Calu3 (cell line): ENCODE results near the gene GJB5. TPM values are rescaled to one million over a fixed set of nuclear protein-coding genes. Genes with fewer than 3 reads are reported as not detected.

Experiments used
- BruUV-seq: library from RNA; stranded (reverse); fragments of 400-500 nt; replicated peaks from 2 replicates; lab custom pipeline; 2021; lab: Mats Ljungman, UMichigan
- CTCF ChIA-PET: fragments of 300-600 bp; sonication (Branson Sonifier 250); formaldehyde crosslinking; loops from one replicate; lab custom pipeline; 2022; ENCODE audit warnings: antibody characterized with exemption; lab: Charles Lee
- DNase-seq: peaks from one replicate; pipeline ENCODE4 v3.0.0; 2022
- H3K27ac Mint-ChIP-seq: one replicate; pipeline ENCODE4 v1.8.0; 2022; ENCODE audit warnings: mixed read lengths; ENCODE audit not compliant: unreplicated experiment
- H3K27me3 Mint-ChIP-seq: one replicate; pipeline ENCODE4 v1.8.0; 2022; ENCODE audit warnings: mixed read lengths; ENCODE audit not compliant: unreplicated experiment
- H3K36me3 Mint-ChIP-seq: one replicate; pipeline ENCODE4 v1.8.0; 2022; ENCODE audit warnings: mild to moderate bottlenecking, moderate library complexity, mixed read lengths; ENCODE audit not compliant: insufficient read depth, unreplicated experiment
- H3K4me1 Mint-ChIP-seq: one replicate; pipeline ENCODE4 v1.8.0; 2022; ENCODE audit warnings: mild to moderate bottlenecking, low read depth, mixed read lengths; ENCODE audit not compliant: unreplicated experiment
- H3K4me3 Mint-ChIP-seq: one replicate; pipeline ENCODE4 v1.8.0; 2022; ENCODE audit warnings: mild to moderate bottlenecking, low read depth, moderate library complexity, mixed read lengths; ENCODE audit not compliant: unreplicated experiment
- H3K9me3 Mint-ChIP-seq: one replicate; pipeline ENCODE4 v1.8.0; 2022; ENCODE audit warnings: low read depth, mixed read lengths; ENCODE audit not compliant: unreplicated experiment
- CTCF ChIP-seq: fragments of 200-600 bp; IDR thresholded peaks from one replicate; pipeline ENCODE4 v1.8.0; 2022; ENCODE audit warnings: antibody characterized with exemption; ENCODE audit not compliant: unreplicated experiment
- intact Hi-C: fragments of 100-400 bp; cut with micrococcal nuclease; formaldehyde crosslinking; loops from one replicate; pipeline ENCODE4 v1.10.0; 2022; ENCODE audit not compliant: unreplicated experiment
- total RNA-seq: library from RNA; stranded (reverse); gene quantifications from 2 replicates; pipeline ENCODE4 v1.2.3, GENCODE V29; 2022

The GJB5 gene
- total RNA-seq, 1 experiment from 2014 or later = 1.1 TPM

GRCh38 chr1:34761176-34761761 is 6.4 kb downstream of the GJB5 start:
- Mint-ChIP-seq H3K4me1 (peaks cover 31% of the 10 kb centered on the region), H3K4me3 (no peak overlapping the region), H3K27me3 (no peaks in the 10 kb centered on the region), H3K9me3 (no peaks in the 10 kb centered on the region), H3K27ac (no peak overlapping the region), H3K36me3 (peaks cover 10% of the 10 kb centered on the region)
- intact Hi-C loops = no loop called here
- TSS peak; percentile 6 for BruUV-seq
- no peak for DNase-seq
- TF ChIP-seq CTCF = no peak
- CTCF ChIA-PET = interaction anchor here (1.2 kb wide), 1 partner anchor 18 kb away, joined by 3 read pairs; no protein-coding TSS in a partner anchor

GRCh38 chr1:34761776-34762307 is 7.0 kb downstream of the GJB5 start:
- Mint-ChIP-seq H3K4me1 (peaks cover 31% of the 10 kb centered on the region), H3K36me3 (peaks cover 10% of the 10 kb centered on the region), H3K27me3 (no peaks in the 10 kb centered on the region), H3K27ac (no peak overlapping the region), H3K4me3 (no peak overlapping the region), H3K9me3 (no peaks in the 10 kb centered on the region)
- no peak for TF ChIP-seq CTCF
- BruUV-seq = no TSS peak
- intact Hi-C loops = loop anchor here (2.0 kb wide), 1 partner anchor 19 kb away; the partner anchor contains the start of gene GJB3
- no peak for DNase-seq
- CTCF ChIA-PET = interaction anchor here (1.3 kb wide), 1 partner anchor 78 kb away, joined by 3 read pairs; no protein-coding TSS in a partner anchor

- H3K27ac Mint-ChIP-seq = no peak overlapping the region
- no peaks in the 10 kb centered on the region for H3K9me3 Mint-ChIP-seq
- H3K4me3 Mint-ChIP-seq = peak overlapping the region; percentile 37
- peaks cover 10% of the 10 kb centered on the region for H3K36me3 Mint-ChIP-seq
- TF ChIP-seq CTCF = no peak
- CTCF ChIA-PET = interaction anchor here (0.7 to 1.3 kb wide), 3 partner anchors 20 to 78 kb away, joined by 3 to 6 read pairs (median 5); no protein-coding TSS in a partner anchor
- intact Hi-C loops = loop anchor here (2.0 kb wide), 1 partner anchor 18 kb away; the partner anchor contains the start of gene GJB3
- H3K27me3 Mint-ChIP-seq = no peaks in the 10 kb centered on the region
- BruUV-seq = no TSS peak
- H3K4me1 Mint-ChIP-seq = peaks cover 31% of the 10 kb centered on the region
- DNase-seq = peak; percentile 45
Measured at GRCh38 chr1:34762474-34763141, 7.8 kb downstream of the GJB5 start.

GRCh38 chr1:34763142-34763781 is 8.4 kb downstream of the GJB5 start:
- Mint-ChIP-seq H3K36me3 (peaks cover 10% of the 10 kb centered on the region), H3K4me1 (peaks cover 31% of the 10 kb centered on the region), H3K4me3 (peak overlapping the region; percentile 37), H3K9me3 (no peaks in the 10 kb centered on the region), H3K27me3 (no peaks in the 10 kb centered on the region), H3K27ac (no peak overlapping the region)
- BruUV-seq = no TSS peak
- intact Hi-C loops = loop anchor here (2.0 kb wide), 1 partner anchor 18 kb away; the partner anchor contains the start of gene GJB3
- peak; percentile 53 for DNase-seq
- CTCF ChIA-PET = interaction anchor here (0.7 to 1.3 kb wide), 3 partner anchors 21 to 79 kb away, joined by 3 to 6 read pairs (median 5); no protein-coding TSS in a partner anchor
- no peak for TF ChIP-seq CTCF
